Measurements from ENCODE around the gene SART1.
"Not testable (repeated sequence)": the region's sequence is repeated elsewhere in the genome, so short reads cannot be mapped to it uniquely, and the experiment has no call there.

Gene SART1

DNA sequence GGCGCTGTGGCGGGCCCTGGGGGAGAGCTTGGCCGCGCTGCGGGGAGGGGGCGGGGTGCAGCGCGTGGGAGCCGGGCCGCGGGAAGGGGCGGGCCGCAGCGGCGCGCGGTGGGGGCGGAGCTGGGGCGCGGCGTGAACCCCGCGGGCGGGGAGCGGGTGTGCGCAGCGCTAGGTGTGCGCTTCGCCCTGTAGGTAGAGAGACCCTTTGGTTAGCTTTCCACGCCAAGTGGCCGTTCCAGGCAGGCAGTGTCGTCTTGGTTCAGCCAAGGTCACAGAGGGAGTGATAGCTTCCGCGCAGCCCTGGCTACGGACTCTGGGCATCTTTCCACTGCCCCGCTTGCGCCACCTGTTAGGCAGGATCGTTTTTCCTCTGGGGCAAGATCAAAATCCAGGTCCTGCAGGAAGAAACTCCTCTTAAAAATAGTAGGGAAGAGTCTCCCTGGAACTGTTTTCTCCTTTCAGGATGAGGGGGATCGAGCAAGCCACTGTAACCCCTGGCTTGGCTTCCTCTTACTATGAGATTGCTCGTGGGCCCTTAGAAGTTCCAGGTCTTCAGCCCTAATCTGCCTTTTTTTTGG lies 41.2 kb downstream of the SART1 start:
- no peak for DNase-seq

DNA sequence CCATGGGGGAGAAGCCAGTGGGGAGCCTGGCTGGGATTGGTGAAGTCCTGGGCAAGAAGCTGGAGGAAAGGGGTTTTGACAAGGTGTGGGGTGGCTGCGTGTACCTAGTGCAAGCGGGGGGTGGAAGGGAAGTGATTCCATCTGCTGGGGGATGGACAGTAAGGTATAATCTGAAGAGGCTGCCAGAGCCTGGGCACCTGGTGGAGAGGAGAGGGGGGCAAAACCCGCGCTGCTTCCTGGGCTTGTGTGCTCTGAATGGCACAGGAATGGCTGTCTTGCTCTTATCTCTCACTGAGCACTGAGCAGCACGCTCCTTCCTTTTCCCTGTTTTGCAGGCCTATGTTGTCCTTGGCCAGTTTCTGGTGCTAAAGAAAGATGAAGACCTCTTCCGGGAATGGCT lies 41.8 kb downstream of the SART1 start:
- no peak for DNase-seq

GRCh38 chr11:66004186-66004585 lies 42.7 kb downstream of the SART1 start:
- no peak for DNase-seq

DNA sequence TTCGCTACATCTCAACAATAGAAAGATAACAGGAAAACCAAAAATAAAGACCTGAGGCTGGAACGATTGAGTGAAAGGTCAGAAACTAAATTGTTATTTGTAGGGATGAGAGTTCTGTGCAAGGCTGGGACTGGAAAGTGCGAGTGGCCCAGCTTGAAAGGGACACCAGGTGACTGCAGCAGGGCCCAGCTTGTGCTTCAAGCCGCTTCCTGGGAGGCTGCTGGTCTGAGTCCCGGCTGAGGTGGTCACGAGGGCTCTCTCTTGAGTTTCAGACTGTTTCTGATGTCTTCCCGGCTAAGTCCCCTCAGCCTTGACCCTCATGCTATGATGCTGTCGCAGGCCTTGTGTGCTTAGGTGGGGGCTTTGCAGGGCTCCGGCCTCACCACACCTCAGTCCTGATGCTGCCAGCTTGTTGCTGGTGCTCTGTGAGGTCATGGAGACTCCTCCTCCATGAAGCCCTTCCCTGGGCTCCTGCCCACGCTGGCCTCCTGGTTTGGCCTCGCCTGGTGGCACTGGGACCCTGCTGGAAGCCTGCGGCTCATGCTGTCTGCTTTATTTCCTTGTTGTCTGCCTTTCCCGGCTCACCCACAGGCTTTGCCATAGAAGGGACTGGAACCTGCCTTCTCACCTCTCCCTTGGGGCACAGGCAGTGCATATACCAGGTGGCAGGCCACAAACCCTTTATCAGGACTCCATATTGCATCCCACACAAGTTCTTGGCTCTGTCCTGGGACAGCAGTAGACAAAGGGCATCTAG lies 44.8 kb downstream of the SART1 start:
- DNase-seq: no peak

DNA sequence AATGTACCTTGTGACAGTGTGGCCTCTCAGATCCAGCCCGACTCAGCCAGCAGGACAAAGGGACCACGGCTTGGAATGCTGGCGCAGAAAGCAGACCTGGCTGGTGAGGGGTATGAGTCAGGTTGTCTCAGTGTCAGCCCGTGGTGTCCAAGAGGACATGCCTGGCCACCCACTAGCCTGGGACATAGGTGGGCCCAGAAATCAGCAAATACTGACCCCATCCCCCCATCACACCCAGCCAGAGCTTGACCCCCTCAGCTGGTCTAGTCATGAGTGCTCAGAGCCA lies 45.3 kb downstream of the SART1 start:
- DNase-seq: no peak

- no peak for DNase-seq
Measured at GRCh38 chr11:66007201-66007634, 45.7 kb downstream of the SART1 start.

GRCh38 chr11:66008095-66008467 lies 46.5 kb downstream of the SART1 start:
- no peak for DNase-seq

DNA sequence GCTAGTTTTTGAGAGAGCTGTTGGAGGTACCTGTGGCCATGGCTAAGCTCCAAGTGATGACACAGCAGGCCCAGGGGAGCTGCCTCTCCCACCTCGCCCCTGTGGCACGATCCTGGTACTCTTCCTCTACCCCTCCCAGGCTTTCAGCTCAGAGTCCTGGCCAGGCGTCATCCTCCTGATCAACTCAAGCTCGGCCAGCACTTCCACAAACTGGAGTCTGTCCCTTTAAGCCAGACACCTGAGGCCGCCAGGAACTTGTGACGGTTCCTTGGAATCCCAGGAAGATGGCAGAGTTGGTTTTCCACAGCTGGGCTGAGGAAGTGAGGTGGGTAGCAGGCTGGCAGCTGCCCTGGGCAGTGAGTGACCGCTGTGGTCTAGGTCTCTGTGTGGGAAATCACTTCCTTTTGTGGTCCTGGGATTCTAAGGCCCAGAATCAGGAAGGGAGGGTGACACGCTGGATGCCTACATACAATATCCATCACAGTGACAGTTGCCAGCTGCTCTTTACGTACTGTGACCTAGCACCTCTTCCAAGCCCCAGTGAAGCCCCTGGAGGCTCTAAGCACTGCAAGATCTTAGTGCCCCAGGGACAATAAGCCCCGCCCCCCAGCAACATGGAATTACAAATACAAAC lies 47.1 kb downstream of the SART1 start:
- no peak for DNase-seq

DNA sequence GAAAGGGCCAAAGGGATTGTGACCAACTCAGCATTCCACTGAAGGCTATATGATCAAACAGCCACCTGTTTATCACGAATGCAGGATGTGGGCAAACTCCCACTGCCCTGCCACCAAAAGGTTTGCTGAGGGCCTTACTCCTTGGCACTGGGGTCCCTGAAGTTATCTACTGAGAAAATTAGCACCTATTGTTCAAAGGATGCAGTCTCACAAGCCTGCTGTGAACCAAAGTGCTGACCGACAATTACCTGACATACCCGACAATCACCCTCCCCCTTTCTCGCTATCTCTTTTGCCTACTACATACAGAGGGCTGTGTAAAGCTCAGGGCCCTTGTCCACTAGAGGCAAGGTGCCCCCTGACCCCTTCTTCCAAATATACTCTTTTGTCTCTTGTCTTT lies 48.5 kb downstream of the SART1 start:
- DNase-seq: not testable (repeated sequence)

GRCh38 chr11:66011239-66011784 lies 49.8 kb downstream of the SART1 start:
- no peak for DNase-seq

DNA sequence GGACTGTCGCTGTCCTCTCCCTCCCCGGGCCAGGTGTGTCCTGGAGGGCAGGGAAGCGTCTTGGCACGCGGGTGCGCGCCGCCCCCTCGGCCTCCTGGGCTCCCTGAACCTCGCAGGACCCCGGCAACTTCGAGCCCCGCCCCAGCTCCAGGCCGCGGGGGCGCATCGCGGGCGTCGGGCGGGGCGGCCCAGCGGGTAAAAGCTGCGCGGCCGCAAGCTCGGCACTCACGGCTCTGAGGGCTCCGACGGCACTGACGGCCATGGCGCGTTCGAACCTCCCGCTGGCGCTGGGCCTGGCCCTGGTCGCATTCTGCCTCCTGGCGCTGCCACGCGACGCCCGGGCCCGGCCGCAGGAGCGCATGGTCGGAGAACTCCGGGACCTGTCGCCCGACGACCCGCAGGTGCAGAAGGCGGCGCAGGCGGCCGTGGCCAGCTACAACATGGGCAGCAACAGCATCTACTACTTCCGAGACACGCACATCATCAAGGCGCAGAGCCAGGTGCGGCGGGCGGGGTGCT lies 50.3 kb downstream of the SART1 start, which contains the start of gene CST6:
Gene CST6, plus strand, starts transcription at position 224 of the 519 bp plus-strand sequence. Its CDS starts 37 bp downstream, at position 261.
- DNase-seq: no peak

DNA sequence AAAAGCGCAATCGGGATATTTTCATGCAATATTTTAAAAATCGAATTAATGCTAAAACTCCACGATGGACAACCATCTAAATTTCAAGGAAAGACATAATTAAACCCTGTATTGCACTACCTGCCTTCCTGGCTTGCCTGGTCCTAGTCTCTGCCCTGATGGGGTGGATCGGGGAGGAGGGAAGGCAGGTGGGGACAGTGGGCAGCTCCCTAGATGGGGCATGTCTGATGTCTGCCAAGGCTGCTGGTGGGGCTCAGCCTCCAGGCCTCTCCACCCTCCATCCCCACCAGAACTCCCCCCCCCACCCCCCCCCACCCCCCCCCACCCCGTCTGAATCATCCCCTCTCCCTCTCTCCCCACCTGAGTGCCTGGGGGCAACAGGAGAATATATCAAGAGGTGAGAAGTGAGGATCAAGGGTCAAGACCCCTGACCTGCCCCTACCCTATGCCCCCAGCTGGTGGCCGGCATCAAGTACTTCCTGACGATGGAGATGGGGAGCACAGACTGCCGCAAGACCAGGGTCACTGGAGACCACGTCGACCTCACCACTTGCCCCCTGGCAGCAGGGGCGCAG lies 50.9 kb downstream of the SART1 start:
- DNase-seq: no peak

DNA sequence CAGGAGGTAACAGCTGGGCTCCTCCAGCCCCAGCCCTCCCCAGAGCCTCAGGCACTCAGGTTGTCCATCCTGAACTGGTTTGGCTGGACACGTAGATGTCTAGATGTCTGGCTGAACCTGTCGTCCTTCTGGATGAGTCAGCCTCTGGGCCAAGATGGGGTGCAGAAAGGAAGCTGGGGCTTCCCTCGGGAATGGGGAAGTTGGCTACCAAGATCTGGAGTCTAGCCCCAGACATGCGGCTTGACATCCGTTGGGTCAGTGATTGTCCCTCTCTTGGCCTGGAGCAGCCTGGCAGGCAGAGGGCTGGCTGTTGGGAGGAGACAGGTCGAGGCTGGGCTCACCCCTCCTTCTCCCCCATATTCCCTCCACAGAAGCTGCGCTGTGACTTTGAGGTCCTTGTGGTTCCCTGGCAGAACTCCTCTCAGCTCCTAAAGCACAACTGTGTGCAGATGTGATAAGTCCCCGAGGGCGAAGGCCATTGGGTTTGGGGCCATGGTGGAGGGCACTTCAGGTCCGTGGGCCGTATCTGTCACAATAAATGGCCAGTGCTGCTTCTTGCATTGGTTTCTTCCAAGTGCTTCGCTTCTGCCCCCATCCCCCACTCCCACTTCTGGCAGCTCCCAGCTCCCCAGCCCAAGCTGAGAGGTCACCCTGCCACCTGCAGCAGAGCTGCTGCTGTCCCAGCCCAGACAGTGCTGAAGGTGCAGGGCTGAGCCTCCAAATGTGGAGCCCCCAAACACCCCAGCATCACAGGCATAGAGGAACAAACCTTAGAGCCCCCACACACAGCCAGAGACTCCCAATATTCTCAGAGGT lies 51.6 kb downstream of the SART1 start:
- no peak for DNase-seq

GRCh38 chr11:66013762-66014100 lies 52.2 kb downstream of the SART1 start:
- no peak for DNase-seq

- DNase-seq: no peak
Measured at GRCh38 chr11:66014804-66015453, 53.4 kb downstream of the SART1 start.

GRCh38 chr11:66015454-66015881 lies 53.9 kb downstream of the SART1 start:
- DNase-seq: no peak

- no peak for DNase-seq
Measured at GRCh38 chr11:66015936-66016792, 54.6 kb downstream of the SART1 start.

GRCh38 chr11:66016793-66017177 lies 55.3 kb downstream of the SART1 start:
- DNase-seq: no peak

DNA sequence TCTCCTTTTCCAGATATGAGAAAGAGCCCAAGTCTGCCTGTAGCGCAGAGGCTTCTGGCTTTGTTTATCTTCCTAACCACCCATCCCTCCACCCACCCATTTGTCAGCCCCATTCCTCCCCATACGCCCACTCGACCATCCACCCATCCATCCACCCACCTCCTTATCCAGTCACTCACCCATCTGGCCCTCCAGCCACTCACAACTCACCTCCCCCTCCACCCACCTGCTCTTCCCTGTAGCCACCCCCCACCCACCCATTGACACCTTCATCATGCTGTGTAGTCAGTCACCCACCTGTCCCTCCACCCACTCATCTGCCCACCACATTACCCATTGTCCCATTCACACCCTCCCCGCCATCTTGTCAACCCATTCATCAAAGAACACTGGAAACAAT lies 55.8 kb downstream of the SART1 start:
- no peak for DNase-seq

GRCh38 chr11:66020212-66020611 lies 58.7 kb downstream of the SART1 start:
- DNase-seq: no peak
